Brain microvascular endothelial cell (primary cell): Measurements from ENCODE around the gene EDN3.

Source experiments
- DNase-seq: peaks from one replicate; pipeline ENCODE4 v3.0.0-alpha.2; 2020
- H3K27ac ChIP-seq: fragments of 250-450 bp; sonication (Bioruptor Pico); 2 replicates; pipeline ENCODE4 v1.5.1; 2020; ENCODE audit warnings: mild to moderate bottlenecking, moderate library complexity
- H3K27me3 ChIP-seq: fragments of 250-450 bp; sonication (Bioruptor Pico); replicated peaks from 2 replicates; pipeline ENCODE4 v1.5.1; 2020; ENCODE audit warnings: mild to moderate bottlenecking
- H3K36me3 ChIP-seq: fragments of 250-450 bp; sonication (Bioruptor Pico); replicated peaks from 2 replicates; pipeline ENCODE4 v1.5.1; 2020; ENCODE audit warnings: mild to moderate bottlenecking
- H3K4me3 ChIP-seq: 2 replicates; pipeline ENCODE4 v1.5.1; 2011; ENCODE audit warnings: low read depth, mild to moderate bottlenecking, control low read depth, low read length, moderate library complexity
- in situ Hi-C: cut with HindIII; loops from 2 replicates; pipeline ENCODE4 v1.10.0; 2017; ENCODE audit warnings: low sequenced_read_pairs, low pct_ligation_motif_present
- TF ChIP-seq, protein P1 (sequence below): IDR thresholded peaks from 2 replicates; pipeline ENCODE4 v1.5.1; 2011; ENCODE audit warnings: low read depth, mild to moderate bottlenecking, moderate library complexity, low read length, control low read depth, inconsistent platforms; ENCODE audit errors: missing control alignments

EDN3 gene

DNA sequence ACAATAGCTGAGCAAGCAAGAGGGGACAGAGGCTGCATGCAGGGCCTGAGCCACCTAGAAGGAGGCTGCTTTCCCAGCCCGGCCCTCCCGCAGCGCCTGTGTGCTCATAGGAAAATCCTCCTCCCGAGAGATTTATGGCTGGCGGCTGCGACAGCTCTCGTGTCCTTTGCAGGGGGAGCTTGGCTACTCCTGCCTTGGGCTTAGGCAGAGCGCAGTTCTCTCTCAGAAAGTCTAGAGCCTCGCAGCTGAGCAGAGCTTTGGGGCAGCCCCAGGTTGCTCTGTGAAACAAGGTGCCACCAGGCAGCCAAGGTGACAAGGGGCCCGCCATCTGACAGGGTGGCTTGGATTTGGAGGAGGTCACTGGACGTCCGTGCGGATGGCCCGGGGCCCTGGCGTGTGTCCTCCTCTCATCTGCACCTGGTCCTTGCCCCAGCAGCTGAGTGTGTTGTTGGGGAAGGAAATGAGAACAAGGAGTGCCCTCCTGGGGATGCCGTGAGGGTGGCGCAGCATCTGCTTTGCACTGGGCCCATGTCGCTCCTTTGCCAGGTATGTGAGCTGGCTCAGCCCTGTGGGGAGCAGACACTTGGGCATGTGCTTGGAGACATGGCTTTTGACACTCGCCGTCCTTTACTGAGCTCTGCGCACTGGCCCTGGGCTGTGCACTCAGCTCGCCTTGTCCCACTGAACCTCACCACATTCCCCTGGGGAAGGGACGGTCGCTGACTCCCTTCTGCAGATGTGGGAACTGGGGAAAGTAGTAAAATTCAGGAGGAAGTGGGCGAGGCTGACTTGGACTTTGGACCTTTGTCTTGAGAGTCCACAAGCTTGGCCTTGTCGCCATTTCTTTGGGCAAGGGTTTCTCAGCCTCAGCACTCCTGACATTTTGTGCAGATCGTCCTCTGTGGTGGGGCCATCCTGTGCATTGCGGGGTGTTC, 41.9 kb downstream of the EDN3 start:
- DNase-seq, result no peak
- H3K4me3 ChIP-seq, result no peak overlapping the region
- no peak overlapping the region for H3K27ac ChIP-seq
- H3K36me3 ChIP-seq, result no peaks in the 10 kb centered on the region
- in situ Hi-C loops, result no loop called here
- H3K27me3 ChIP-seq, result no peaks in the 10 kb centered on the region
- TF ChIP-seq, protein P1, sequence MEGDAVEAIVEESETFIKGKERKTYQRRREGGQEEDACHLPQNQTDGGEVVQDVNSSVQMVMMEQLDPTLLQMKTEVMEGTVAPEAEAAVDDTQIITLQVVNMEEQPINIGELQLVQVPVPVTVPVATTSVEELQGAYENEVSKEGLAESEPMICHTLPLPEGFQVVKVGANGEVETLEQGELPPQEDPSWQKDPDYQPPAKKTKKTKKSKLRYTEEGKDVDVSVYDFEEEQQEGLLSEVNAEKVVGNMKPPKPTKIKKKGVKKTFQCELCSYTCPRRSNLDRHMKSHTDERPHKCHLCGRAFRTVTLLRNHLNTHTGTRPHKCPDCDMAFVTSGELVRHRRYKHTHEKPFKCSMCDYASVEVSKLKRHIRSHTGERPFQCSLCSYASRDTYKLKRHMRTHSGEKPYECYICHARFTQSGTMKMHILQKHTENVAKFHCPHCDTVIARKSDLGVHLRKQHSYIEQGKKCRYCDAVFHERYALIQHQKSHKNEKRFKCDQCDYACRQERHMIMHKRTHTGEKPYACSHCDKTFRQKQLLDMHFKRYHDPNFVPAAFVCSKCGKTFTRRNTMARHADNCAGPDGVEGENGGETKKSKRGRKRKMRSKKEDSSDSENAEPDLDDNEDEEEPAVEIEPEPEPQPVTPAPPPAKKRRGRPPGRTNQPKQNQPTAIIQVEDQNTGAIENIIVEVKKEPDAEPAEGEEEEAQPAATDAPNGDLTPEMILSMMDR, result no peak

DNA sequence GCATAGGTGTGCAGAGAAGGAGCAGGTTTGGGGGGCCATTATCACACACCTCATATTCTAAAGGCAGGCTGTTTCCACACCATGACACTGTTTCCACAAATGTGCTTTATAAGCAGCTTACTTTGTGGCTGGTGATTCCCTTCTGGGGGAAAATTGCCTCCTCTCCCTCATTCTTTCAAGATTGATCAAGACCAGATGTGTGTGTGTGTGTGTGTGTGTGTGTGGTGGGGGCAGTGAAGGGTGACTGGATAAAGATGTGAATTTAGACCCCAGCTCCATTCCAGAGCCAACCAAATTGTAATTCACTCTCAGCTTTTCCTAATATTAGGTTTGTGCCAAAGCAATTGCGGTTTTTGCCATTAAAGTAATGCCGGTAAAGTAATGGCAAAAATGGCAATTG, 45.6 kb downstream of the EDN3 start:
- no peaks in the 10 kb centered on the region for H3K27me3 ChIP-seq
- H3K4me3 ChIP-seq, result no peak overlapping the region
- DNase-seq, result no peak
- no peaks in the 10 kb centered on the region for H3K36me3 ChIP-seq
- in situ Hi-C loops, result no loop called here
- TF ChIP-seq, protein P1, result no peak
- H3K27ac ChIP-seq, result no peak overlapping the region

- H3K27ac ChIP-seq, result no peak overlapping the region
- TF ChIP-seq, protein P1, result no peak
- DNase-seq, result no peak
- no peak overlapping the region for H3K4me3 ChIP-seq
- no peaks in the 10 kb centered on the region for H3K27me3 ChIP-seq
- in situ Hi-C loops, result no loop called here
- no peaks in the 10 kb centered on the region for H3K36me3 ChIP-seq
Observed at GRCh38 chr20:59349277-59349676, 48.9 kb downstream of the EDN3 start.

GRCh38 chr20:59350330-59351156, 50.1 kb downstream of the EDN3 start:
- TF ChIP-seq, protein P1, result no peak
- no peak for DNase-seq
- in situ Hi-C loops, result no loop called here

DNA sequence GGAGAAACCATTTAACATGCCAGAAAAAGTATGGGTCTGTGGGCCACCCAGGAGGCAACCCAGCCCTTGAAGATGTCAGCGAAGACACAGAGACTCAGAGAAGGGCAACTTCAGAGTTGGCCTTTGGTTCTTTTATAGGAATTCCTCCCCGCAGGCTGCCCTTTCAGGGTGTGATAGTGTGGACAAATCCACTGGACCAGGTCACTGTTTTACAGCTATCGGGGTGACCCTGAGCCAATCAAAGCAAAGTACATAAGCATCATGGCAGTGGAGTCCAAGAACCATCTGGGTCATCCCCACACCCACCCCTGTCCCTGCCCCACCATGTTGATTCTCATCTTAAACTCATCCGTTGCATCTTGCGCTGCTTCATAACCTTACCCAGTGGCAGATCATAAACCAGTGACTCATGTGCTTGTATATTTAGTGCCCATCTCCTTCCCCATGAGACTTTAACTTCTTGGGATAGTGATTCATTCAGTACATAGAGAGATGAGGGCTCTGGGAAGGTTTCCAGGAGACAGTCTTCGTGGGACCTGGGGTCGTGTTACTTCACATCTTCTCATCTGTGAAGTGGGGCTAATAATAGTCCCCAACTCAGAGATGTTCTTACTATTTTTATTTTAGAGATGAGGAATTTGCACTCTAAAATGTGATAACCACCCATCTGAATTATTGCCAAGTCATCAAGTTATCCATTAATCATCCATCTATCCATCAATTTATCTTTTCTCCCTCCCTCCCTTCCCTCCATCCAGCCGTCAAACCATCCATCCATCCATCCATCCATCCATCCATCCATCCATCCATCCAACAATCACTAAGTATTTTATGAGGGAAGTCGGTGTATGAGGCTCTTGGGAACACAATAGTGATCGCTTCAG, 51.0 kb downstream of the EDN3 start:
- H3K4me3 ChIP-seq, result no peak overlapping the region
- H3K36me3 ChIP-seq, result no peaks in the 10 kb centered on the region
- no peak for DNase-seq
- in situ Hi-C loops, result no loop called here
- H3K27me3 ChIP-seq, result no peaks in the 10 kb centered on the region
- H3K27ac ChIP-seq, result no peak overlapping the region
- TF ChIP-seq, protein P1, result no peak

More at GRCh38 chr20:59350330-59351156, 50.1 kb downstream of the EDN3 start:
- Histone ChIP-seq H3K36me3 (no peaks in the 10 kb centered on the region), H3K4me3 (no peak overlapping the region), H3K27me3 (no peaks in the 10 kb centered on the region), H3K27ac (no peak overlapping the region)
